ENCODE results near the gene NPBWR2. TPM values are rescaled to one million over a fixed set of nuclear protein-coding genes. Genes with fewer than 3 reads are reported as not detected.

Gene NPBWR2
- total and polyA plus RNA-seq, 2 donors (not counting 3 experiments of a cell fraction or from before 2014, with no cell fraction given), result not detected

GRCh38 chr20:64091770-64092169 lies 15.6 kb downstream of the NPBWR2 start:
- ChIA-PET CTCF (interaction anchor here (2.3 to 3.2 kb wide), 2 partner anchors 8 to 10 kb away, joined by 7 to 11 read pairs; partner anchors contain the start of gene LKAAEAR1), POLR2A (no interaction called here)

More at GRCh38 chr20:64091770-64092169, 15.6 kb downstream of the NPBWR2 start:
- H3K36me3 ChIP-seq (ENCODE audit: control insufficient read depth in 2 of 2, extremely low read depth in 1 of 2, insufficient read depth in 2 of 2, low read length in 2 of 2), result no peaks in the 10 kb centered on the region
- FAIRE-seq (no peak), DNase-seq (ENCODE audit: low read depth, low spot score) (no peak)
- no peak for TF ChIP-seq POLR2AphosphoS5 (IDR thresholded peaks at IDR 0.05; ENCODE audit: insufficient read depth, low read depth, low read length)
- TF ChIP-seq CTCF (IDR thresholded peaks at IDR 0.05; ENCODE audit: extremely low read depth in 1 of 2, insufficient read depth in 1 of 2, low read depth in 1 of 2, low read length in 2 of 2), result no peak
- TF ChIP-seq MAX (IDR thresholded peaks at IDR 0.05; ENCODE audit: insufficient read depth, insufficient read length), result no peak
- no peak for TF ChIP-seq EZH2 (IDR thresholded peaks at IDR 0.05; ENCODE audit: borderline replicate concordance, low read depth, low read length, severe bottlenecking)
- no peak for TF ChIP-seq GATA2 (IDR thresholded peaks at IDR 0.05; ENCODE audit: insufficient read depth, insufficient read length, low read depth, low read length)
- no peak for TF ChIP-seq MYC (IDR thresholded peaks at IDR 0.05; ENCODE audit: low read depth, low read length)
- no peak for TF ChIP-seq FOS (IDR thresholded peaks at IDR 0.05; ENCODE audit: borderline replicate concordance, insufficient read depth, low read length)
- H3K9ac ChIP-seq (replicated peaks; ENCODE audit: extremely low read depth, insufficient read depth, low read length), result no peak overlapping the region
- peaks cover 2% of the 10 kb centered on the region in 2 experiments for H3K27me3 ChIP-seq (ENCODE audit: control insufficient read depth in 2 of 2, insufficient read depth in 2 of 2, low read length in 2 of 2)
- dilution Hi-C loops (cut with MboI; ENCODE audit: extremely low pct_ligation_motif_present, low sequenced_read_pairs), result no loop called here
- H4K20me1 ChIP-seq (replicated peaks; ENCODE audit: control insufficient read depth, extremely low read depth, insufficient read depth, low read length), result no peaks in the 10 kb centered on the region
- H3K4me2 ChIP-seq (ENCODE audit: insufficient read depth, low read length), result no peak overlapping the region
- H3K9me1 ChIP-seq (replicated peaks; ENCODE audit: control insufficient read depth, extremely low read depth, insufficient read depth, low read length), result no peaks in the 10 kb centered on the region
- no peaks in the 10 kb centered on the region for H3K4me1 ChIP-seq (ENCODE audit: control insufficient read depth, extremely low read depth, insufficient read depth, low read length)
- no peak overlapping the region for H3K27ac ChIP-seq (ENCODE audit: insufficient read depth, low read depth, low read length)
- BruUV-seq (replicated peaks), result no TSS peak
- no peaks in the 10 kb centered on the region for H3K79me2 ChIP-seq (ENCODE audit: control insufficient read depth, insufficient read depth, low read length)
- no peak overlapping the region for H2AFZ ChIP-seq (ENCODE audit: low read depth, low read length)
- no peaks in the 10 kb centered on the region for H3K9me3 ChIP-seq (replicated peaks; ENCODE audit: control insufficient read depth, insufficient read depth, low read length)
- H3K4me3 ChIP-seq (replicated peaks in 1 of 3; ENCODE audit: insufficient read depth in 1 of 3, low read depth in 1 of 3, low read length in 3 of 3), result no peak overlapping the region
- intact Hi-C loops (cut with micrococcal nuclease), result no loop called here
